GM18909 (cell line): ENCODE results near the gene ZFYVE9.
"Not testable (repeated sequence)": the region's sequence is repeated elsewhere in the genome, so short reads cannot be mapped to it uniquely, and the experiment has no call there.

Experiments used
- ATAC-seq: cut with Tn5 transposase; IDR thresholded peaks from one replicate; pipeline ENCODE4 v1.9.1; 2021; ENCODE audit warnings: mild to moderate bottlenecking; ENCODE audit not compliant: unreplicated experiment, poor library complexity

ZFYVE9 gene

GRCh38 chr1:52150445-52150844 lies 8.6 kb downstream of the ZFYVE9 start:
- ATAC-seq: not testable (repeated sequence)

- ATAC-seq: no peak
Observed at GRCh38 chr1:52150946-52151345, 9.1 kb downstream of the ZFYVE9 start.

GRCh38 chr1:52152572-52152971 lies 10.7 kb downstream of the ZFYVE9 start:
- ATAC-seq: no peak

GRCh38 chr1:52153010-52153409 lies 11.1 kb downstream of the ZFYVE9 start:
- ATAC-seq: no peak

- ATAC-seq: no peak
Observed at GRCh38 chr1:52153898-52154297, 12.0 kb downstream of the ZFYVE9 start.

GRCh38 chr1:52156460-52156859 lies 14.6 kb downstream of the ZFYVE9 start:
- no peak for ATAC-seq

- no peak for ATAC-seq
Observed at GRCh38 chr1:52157582-52157981, 15.7 kb downstream of the ZFYVE9 start.

- no peak for ATAC-seq
Observed at GRCh38 chr1:52158218-52158617, 16.3 kb downstream of the ZFYVE9 start.

GRCh38 chr1:52159033-52159789 lies 17.3 kb downstream of the ZFYVE9 start:
- ATAC-seq: no peak

GRCh38 chr1:52162947-52163346 lies 21.1 kb downstream of the ZFYVE9 start:
- ATAC-seq: no peak

- no peak for ATAC-seq
Observed at GRCh38 chr1:52164604-52165003, 22.7 kb downstream of the ZFYVE9 start.

GRCh38 chr1:52166996-52167753 lies 25.3 kb downstream of the ZFYVE9 start:
- ATAC-seq: no peak

- no peak for ATAC-seq
Observed at GRCh38 chr1:52168373-52169080, 26.6 kb downstream of the ZFYVE9 start.

GRCh38 chr1:52171149-52171548 lies 29.3 kb downstream of the ZFYVE9 start:
- not testable (repeated sequence) for ATAC-seq

GRCh38 chr1:52179073-52179472 lies 37.2 kb downstream of the ZFYVE9 start:
- ATAC-seq: no peak

GRCh38 chr1:52180176-52180575 lies 38.3 kb downstream of the ZFYVE9 start:
- ATAC-seq: no peak

GRCh38 chr1:52181759-52182158 lies 39.9 kb downstream of the ZFYVE9 start:
- ATAC-seq: not testable (repeated sequence)

- not testable (repeated sequence) for ATAC-seq
Observed at GRCh38 chr1:52182328-52182727, 40.4 kb downstream of the ZFYVE9 start.

- ATAC-seq: no peak
Observed at GRCh38 chr1:52182874-52183400, 41.0 kb downstream of the ZFYVE9 start.

GRCh38 chr1:52186449-52186848 lies 44.6 kb downstream of the ZFYVE9 start:
- no peak for ATAC-seq
